ENCODE data around the gene MLLT3.
"Not testable (repeated sequence)": the region's sequence is repeated elsewhere in the genome, so short reads cannot be mapped to it uniquely, and the experiment has no call there.

- not testable (repeated sequence) for TF ChIP-seq EZH2 (IDR thresholded peaks at IDR 0.05; ENCODE audit: borderline replicate concordance, low read depth, low read length, severe bottlenecking); CTCF (IDR thresholded peaks at IDR 0.05; ENCODE audit: extremely low read depth in 1 of 2, insufficient read depth in 1 of 2, low read depth in 1 of 2, low read length in 2 of 2); POLR2A (IDR thresholded peaks at IDR 0.05; ENCODE audit: low read depth, low read length); MAX (IDR thresholded peaks at IDR 0.05; ENCODE audit: insufficient read depth, insufficient read length); POLR2AphosphoS5 (IDR thresholded peaks at IDR 0.05; ENCODE audit: insufficient read depth, low read depth, low read length); JUN (IDR thresholded peaks at IDR 0.05; ENCODE audit: borderline replicate concordance, insufficient read depth, insufficient read length, low read depth)
Measured at GRCh38 chr9:20658246-20658667, 36.0 kb upstream of the MLLT3 start.

Data from endothelial cell of umbilical vein (primary cell).